K562 (cell line): ENCODE results near the gene PTPRU. TPM values are rescaled to one million over a fixed set of nuclear protein-coding genes. Genes with fewer than 3 reads are reported as not detected.

Source experiments
- BHLHE40 ChIP-seq: IDR thresholded peaks from 2 replicates; pipeline ENCODE4 v1.6.1; 2011; ENCODE audit warnings: low read length, improper control_type of control experiment
- BRF1 ChIP-seq: IDR thresholded peaks from 3 replicates; pipeline ENCODE4 v1.6.1; 2011; ENCODE audit warnings: borderline replicate concordance, mild to moderate bottlenecking; ENCODE audit not compliant: insufficient read length; ENCODE audit errors: extremely low read depth
- C11orf30 ChIP-seq: fragments of 450-650 bp; IDR thresholded peaks from 2 replicates; pipeline ENCODE4 v1.6.1; 2016; ENCODE audit warnings: low read depth, mild to moderate bottlenecking
- ELF1 ChIP-seq: fragments of 200-800 bp; sonication (Bioruptor generic); IDR thresholded peaks from 2 replicates; pipeline ENCODE4 v1.6.1; 2016; ENCODE audit warnings: missing genetic modification characterization, missing compliant biosample characterization
- ETS2 ChIP-seq: IDR thresholded peaks from 2 replicates; pipeline ENCODE4 v1.6.1; 2016; ENCODE audit warnings: borderline replicate concordance, missing genetic modification characterization, mild to moderate bottlenecking, moderate library complexity, missing compliant biosample characterization; ENCODE audit not compliant: poor library complexity, severe bottlenecking
- HDAC2 ChIP-seq: fragments of 450-650 bp; IDR thresholded peaks from 2 replicates; pipeline ENCODE4 v1.6.1; 2016; ENCODE audit warnings: mild to moderate bottlenecking
- HIVEP1 ChIP-seq: fragments of 250-450 bp; sonication (Bioruptor Pico); IDR thresholded peaks from 2 replicates; pipeline ENCODE4 v1.4.0; 2020; ENCODE audit warnings: mild to moderate bottlenecking
- MCM2 ChIP-seq: fragments of 450-650 bp; IDR thresholded peaks from 2 replicates; pipeline ENCODE4 v1.6.1; 2017; ENCODE audit warnings: low read depth, mild to moderate bottlenecking
- NELFE ChIP-seq: IDR thresholded peaks from 2 replicates; pipeline ENCODE4 v1.6.1; 2011; ENCODE audit warnings: mild to moderate bottlenecking; ENCODE audit not compliant: insufficient read depth, insufficient read length
- PCBP2 ChIP-seq: fragments of 200-400 bp; formaldehyde crosslinking; IDR thresholded peaks from 2 replicates; pipeline ENCODE4 v1.6.1; 2018; ENCODE audit warnings: low read length, low read depth, mild to moderate bottlenecking, moderate library complexity; ENCODE audit not compliant: poor library complexity, severe bottlenecking
- SREBF2 ChIP-seq: sonication (generic); formaldehyde crosslinking; IDR thresholded peaks from 2 replicates; pipeline ENCODE4 v1.4.0; 2020; ENCODE audit warnings: mild to moderate bottlenecking, missing genetic modification reagents
- SRF ChIP-seq, 2 experiments: fragments of 250-450, 450-650 bp in 1 of 2; sonication (Bioruptor Pico) in 1 of 2; sonication (generic) in 1 of 2; formaldehyde crosslinking; IDR thresholded peaks; 2 replicates each; pipeline versions ENCODE4 v1.5.0 to v1.5.1; 2020 to 2022; ENCODE audit warnings: mild to moderate bottlenecking in 1 of 2, missing genetic modification reagents in 1 of 2
- TAF9B ChIP-seq: fragments of 450-650 bp; IDR thresholded peaks from 2 replicates; pipeline ENCODE4 v1.6.1; 2018; ENCODE audit warnings: mild to moderate bottlenecking; ENCODE audit not compliant: partially characterized antibody
- XRCC4 ChIP-seq: IDR thresholded peaks from one replicate; pipeline ENCODE4 v1.6.1; 2011; ENCODE audit not compliant: insufficient read depth, insufficient read length; ENCODE audit errors: extremely low read depth
- ZEB2 ChIP-seq: fragments of 450-650 bp; IDR thresholded peaks from 2 replicates; pipeline ENCODE4 v1.6.1; 2016
- ZNF174 ChIP-seq: fragments of 250-450 bp; sonication (Bioruptor Pico); IDR thresholded peaks from 2 replicates; pipeline ENCODE4 v1.4.0; 2020; ENCODE audit warnings: mild to moderate bottlenecking
- polyA plus RNA-seq, 8 experiments: library from polyadenylated mRNA; depleted of rRNA in 4 of 8; stranded (reverse) in 5 of 8; unstranded in 3 of 8; fragments of >200 nt; fragmentation: Nextera tagmentation in 2 of 8; fragmentation: Illumina TruSeq in 1 of 8; extraction: Ambion mirVana in 2 of 8; extraction: Trizol in 1 of 8; gene quantifications; 2 replicates each; pipeline versions ENCODE4 v1.2.1 to v1.2.3, GENCODE V29; 2011 to 2014; ENCODE audit warnings: inconsistent platforms in 1 of 8, missing spikeins in 1 of 8
- total RNA-seq, 7 experiments: library from RNA; depleted of rRNA in 6 of 7; stranded (reverse); fragments of >200 nt in 6 of 7; fragmentation: Illumina TruSeq in 2 of 7; extraction: Trizol in 2 of 7; gene quantifications; 2 replicates each; pipeline versions ENCODE4 v1.2.1 to v1.2.3, GENCODE V29; 2011 to 2021; ENCODE audit warnings: low replicate concordance in 1 of 7
- TF ChIP-seq, protein P1 (sequence below): fragments of 200-800 bp; sonication (Bioruptor generic); IDR thresholded peaks from 2 replicates; pipeline ENCODE4 v1.6.1; 2017; ENCODE audit warnings: missing genetic modification characterization, missing compliant biosample characterization
- TF ChIP-seq, protein P2 (sequence below), 3 experiments: fragments of 200-800 bp in 1 of 3; fragments of 250-450 bp in 1 of 3; fragments of 450-650 bp in 1 of 3; sonication (Bioruptor Pico) in 1 of 3; sonication (Bioruptor generic) in 1 of 3; formaldehyde crosslinking in 1 of 3; IDR thresholded peaks; 2 replicates each; pipeline versions ENCODE4 v1.6.1 to v1.8.0; 2016 to 2022; ENCODE audit warnings: mild to moderate bottlenecking in 2 of 3, missing genetic modification characterization in 2 of 3, missing compliant biosample characterization in 1 of 3, moderate library complexity in 1 of 3
- TF ChIP-seq, protein P3 (sequence below), 2 experiments: fragments of 250-450 bp in 1 of 2; fragments of 450-650 bp in 1 of 2; sonication (Bioruptor Pico) in 1 of 2; IDR thresholded peaks; 2 replicates each; pipeline versions ENCODE4 v1.6.1 to v1.8.0; 2016 to 2021; ENCODE audit warnings: mild to moderate bottlenecking in 2 of 2, moderate library complexity in 2 of 2, missing compliant biosample characterization in 1 of 2, missing genetic modification characterization in 1 of 2
- TF ChIP-seq, protein P4 (sequence below), 2 experiments: fragments of 450-650 bp in 1 of 2; sonication (generic) in 1 of 2; formaldehyde crosslinking; conservative IDR thresholded peaks; 2 replicates each; pipeline versions ENCODE4 v1.4.0 to v1.8.1; 2020 to 2022; ENCODE audit warnings: mild to moderate bottlenecking in 1 of 2, missing genetic modification reagents in 1 of 2

Gene PTPRU
- total and polyA plus RNA-seq, 9 of the 15 experiments (the other 6 are each of a cell fraction or from before 2014, with no cell fraction given): 0.01 to 2.9 (median 1.0) TPM

DNA sequence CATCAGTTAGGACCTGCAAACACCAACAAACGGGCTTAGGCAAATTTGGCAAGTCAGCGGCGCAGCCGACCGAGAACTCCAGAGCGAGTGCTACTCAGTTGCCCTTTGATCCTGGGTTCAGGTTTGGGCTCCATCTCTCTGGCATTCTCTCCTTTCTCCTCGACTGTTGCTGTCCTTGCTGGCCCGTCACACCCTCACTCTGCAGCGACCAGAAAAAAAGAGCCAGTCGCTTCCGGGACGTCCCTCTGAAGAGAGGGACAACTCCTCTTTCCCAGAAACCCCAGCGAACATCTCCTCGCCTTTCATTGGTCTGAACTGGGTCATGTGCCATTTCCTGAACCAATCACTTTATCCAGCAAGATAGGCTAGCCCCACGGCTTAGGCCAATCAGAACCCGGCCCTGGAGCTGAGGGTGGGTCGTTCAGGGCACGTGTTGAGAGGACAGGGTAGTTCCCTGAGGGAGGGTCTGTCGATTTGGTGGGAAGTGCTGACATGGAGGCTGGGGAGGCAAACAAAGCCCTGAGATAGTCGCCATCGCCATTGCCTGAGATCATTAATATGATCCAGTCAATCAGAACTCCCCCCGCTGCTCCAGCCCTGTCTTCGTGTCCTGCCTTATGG is 113.7 kb downstream of the PTPRU start (continued):
- peak; percentile 96 for TF ChIP-seq ELF1
- TF ChIP-seq MCM2: no peak
- TF ChIP-seq ZEB2: no peak
- no peak for TF ChIP-seq ZNF174 (CRISPR knock-in tag)
- TF ChIP-seq PCBP2: no peak
- no peak for TF ChIP-seq BRF1
- TF ChIP-seq SRF (CRISPR knock-in tag; IDR thresholded peaks at IDR 0.05): 0 out of 4 replicates have a peak, but pooled peaks of 1 of the 2 experiments have one; percentile 51
- TF ChIP-seq, protein P1, sequence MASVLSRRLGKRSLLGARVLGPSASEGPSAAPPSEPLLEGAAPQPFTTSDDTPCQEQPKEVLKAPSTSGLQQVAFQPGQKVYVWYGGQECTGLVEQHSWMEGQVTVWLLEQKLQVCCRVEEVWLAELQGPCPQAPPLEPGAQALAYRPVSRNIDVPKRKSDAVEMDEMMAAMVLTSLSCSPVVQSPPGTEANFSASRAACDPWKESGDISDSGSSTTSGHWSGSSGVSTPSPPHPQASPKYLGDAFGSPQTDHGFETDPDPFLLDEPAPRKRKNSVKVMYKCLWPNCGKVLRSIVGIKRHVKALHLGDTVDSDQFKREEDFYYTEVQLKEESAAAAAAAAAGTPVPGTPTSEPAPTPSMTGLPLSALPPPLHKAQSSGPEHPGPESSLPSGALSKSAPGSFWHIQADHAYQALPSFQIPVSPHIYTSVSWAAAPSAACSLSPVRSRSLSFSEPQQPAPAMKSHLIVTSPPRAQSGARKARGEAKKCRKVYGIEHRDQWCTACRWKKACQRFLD (CRISPR knock-in tag): peak; percentile 86
- TF ChIP-seq, protein P2, sequence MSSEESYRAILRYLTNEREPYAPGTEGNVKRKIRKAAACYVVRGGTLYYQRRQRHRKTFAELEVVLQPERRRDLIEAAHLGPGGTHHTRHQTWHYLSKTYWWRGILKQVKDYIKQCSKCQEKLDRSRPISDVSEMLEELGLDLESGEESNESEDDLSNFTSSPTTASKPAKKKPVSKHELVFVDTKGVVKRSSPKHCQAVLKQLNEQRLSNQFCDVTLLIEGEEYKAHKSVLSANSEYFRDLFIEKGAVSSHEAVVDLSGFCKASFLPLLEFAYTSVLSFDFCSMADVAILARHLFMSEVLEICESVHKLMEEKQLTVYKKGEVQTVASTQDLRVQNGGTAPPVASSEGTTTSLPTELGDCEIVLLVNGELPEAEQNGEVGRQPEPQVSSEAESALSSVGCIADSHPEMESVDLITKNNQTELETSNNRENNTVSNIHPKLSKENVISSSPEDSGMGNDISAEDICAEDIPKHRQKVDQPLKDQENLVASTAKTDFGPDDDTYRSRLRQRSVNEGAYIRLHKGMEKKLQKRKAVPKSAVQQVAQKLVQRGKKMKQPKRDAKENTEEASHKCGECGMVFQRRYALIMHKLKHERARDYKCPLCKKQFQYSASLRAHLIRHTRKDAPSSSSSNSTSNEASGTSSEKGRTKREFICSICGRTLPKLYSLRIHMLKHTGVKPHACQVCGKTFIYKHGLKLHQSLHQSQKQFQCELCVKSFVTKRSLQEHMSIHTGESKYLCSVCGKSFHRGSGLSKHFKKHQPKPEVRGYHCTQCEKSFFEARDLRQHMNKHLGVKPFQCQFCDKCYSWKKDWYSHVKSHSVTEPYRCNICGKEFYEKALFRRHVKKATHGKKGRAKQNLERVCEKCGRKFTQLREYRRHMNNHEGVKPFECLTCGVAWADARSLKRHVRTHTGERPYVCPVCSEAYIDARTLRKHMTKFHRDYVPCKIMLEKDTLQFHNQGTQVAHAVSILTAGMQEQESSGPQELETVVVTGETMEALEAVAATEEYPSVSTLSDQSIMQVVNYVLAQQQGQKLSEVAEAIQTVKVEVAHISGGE (CRISPR knock-in tag; IDR thresholded peaks at IDR 0.05): peak in 1 of 3 experiments; percentile 36; a peak in 1 of 6 replicates
- peak; percentile 52 for TF ChIP-seq TAF9B
- TF ChIP-seq C11orf30: 0 out of 2 replicates have a peak, but pooled peaks have one; percentile 11
- no peak; the same call in 1 of the 2 replicates for TF ChIP-seq HDAC2
- TF ChIP-seq NELFE: no peak
- TF ChIP-seq, protein P3, sequence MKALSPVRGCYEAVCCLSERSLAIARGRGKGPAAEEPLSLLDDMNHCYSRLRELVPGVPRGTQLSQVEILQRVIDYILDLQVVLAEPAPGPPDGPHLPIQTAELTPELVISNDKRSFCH (CRISPR knock-in tag; IDR thresholded peaks at IDR 0.05): no peak
- TF ChIP-seq, protein P3 (tag; IDR thresholded peaks at IDR 0.05): no peak
- TF ChIP-seq XRCC4: no peak
- TF ChIP-seq BHLHE40: peak; percentile 74
- 0 out of 2 replicates have a peak, but pooled peaks have one; percentile 13 for TF ChIP-seq HIVEP1
- TF ChIP-seq, protein P4, sequence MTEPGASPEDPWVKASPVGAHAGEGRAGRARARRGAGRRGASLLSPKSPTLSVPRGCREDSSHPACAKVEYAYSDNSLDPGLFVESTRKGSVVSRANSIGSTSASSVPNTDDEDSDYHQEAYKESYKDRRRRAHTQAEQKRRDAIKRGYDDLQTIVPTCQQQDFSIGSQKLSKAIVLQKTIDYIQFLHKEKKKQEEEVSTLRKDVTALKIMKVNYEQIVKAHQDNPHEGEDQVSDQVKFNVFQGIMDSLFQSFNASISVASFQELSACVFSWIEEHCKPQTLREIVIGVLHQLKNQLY (CRISPR knock-in tag; conservative IDR thresholded peaks at IDR 0.05): peak in 1 of 2 experiments; percentile 93; a peak in 1 of 4 replicates
- peak; percentile 97 for TF ChIP-seq SREBF2 (CRISPR knock-in tag)
- no peak for TF ChIP-seq ETS2 (tag)
